GM20431 (cell line): ENCODE results near the gene S100A5.

Experiments used
- in situ Hi-C: fragments of 300-500 bp; cut with MseI, MboI; formaldehyde crosslinking; loops from one replicate; pipeline ENCODE4 v1.15.0; 2020; ENCODE audit warnings: low sequenced_read_pairs; ENCODE audit not compliant: unreplicated experiment

Gene S100A5

GRCh38 chr1:153513666-153514065 lies 27.1 kb downstream of the S100A5 start:
- in situ Hi-C loops: loop anchor here (5.0 kb wide), 1 partner anchor 54 kb away; the partner anchor contains the start of gene S100A2

- in situ Hi-C loops: loop anchor here (5.0 kb wide), 1 partner anchor 54 kb away; the partner anchor contains the start of gene S100A2
These were observed 27.7 kb downstream of the S100A5 start for GRCh38 chr1:153513023-153513422.

GRCh38 chr1:153510984-153511410 lies 29.7 kb downstream of the S100A5 start:
- in situ Hi-C loops: loop anchor here (5.0 kb wide), 1 partner anchor 56 kb away; the partner anchor contains the start of gene S100A2

GRCh38 chr1:153509729-153510354 lies 30.9 kb downstream of the S100A5 start:
- in situ Hi-C loops: loop anchor here (5.0 kb wide), 1 partner anchor 57 kb away; the partner anchor contains the start of gene S100A2

GRCh38 chr1:153509036-153509435 lies 31.7 kb downstream of the S100A5 start:
- in situ Hi-C loops: no loop called here

GRCh38 chr1:153507926-153508583 lies 32.7 kb downstream of the S100A5 start:
- in situ Hi-C loops: no loop called here

- in situ Hi-C loops: no loop called here
These were observed 33.8 kb downstream of the S100A5 start for GRCh38 chr1:153506831-153507413.

GRCh38 chr1:153506386-153506785 lies 34.3 kb downstream of the S100A5 start:
- in situ Hi-C loops: no loop called here

- in situ Hi-C loops: no loop called here
These were observed 35.2 kb downstream of the S100A5 start for GRCh38 chr1:153505576-153505975.

- in situ Hi-C loops: no loop called here
These were observed 37.0 kb downstream of the S100A5 start for GRCh38 chr1:153503766-153504165.

- in situ Hi-C loops: no loop called here
These were observed 42.0 kb downstream of the S100A5 start for GRCh38 chr1:153498746-153499145.

- in situ Hi-C loops: no loop called here
These were observed 45.2 kb downstream of the S100A5 start for GRCh38 chr1:153495536-153495935.

GRCh38 chr1:153494976-153495535 lies 45.7 kb downstream of the S100A5 start:
- in situ Hi-C loops: no loop called here

- in situ Hi-C loops: no loop called here
These were observed 47.3 kb downstream of the S100A5 start for GRCh38 chr1:153493343-153493960.

- in situ Hi-C loops: no loop called here
These were observed 50.3 kb downstream of the S100A5 start for GRCh38 chr1:153490272-153491051.

- in situ Hi-C loops: no loop called here
These were observed 52.0 kb downstream of the S100A5 start for GRCh38 chr1:153488731-153489130.

- in situ Hi-C loops: no loop called here
These were observed 53.0 kb downstream of the S100A5 start for GRCh38 chr1:153487707-153488106.
